CD4-positive, alpha-beta T cell (primary cell): ENCODE data around the gene UCHL5. TPM values are rescaled to one million over a fixed set of nuclear protein-coding genes. Genes with fewer than 3 reads are reported as not detected.

Experiments
- ATAC-seq: fragments of 200-7000 bp; cut with Tn5 transposase; one replicate; pipeline ENCODE4 v1.10.0; 2022; ENCODE audit warnings: mild to moderate bottlenecking; ENCODE audit not compliant: poor library complexity
- CTCF ChIA-PET: fragments of 350-600 bp; sonication (Branson Sonifier 250); formaldehyde crosslinking; loops from one replicate; lab custom pipeline; 2021; ENCODE audit warnings: antibody characterized with exemption, inconsistent platforms; lab: Charles Lee
- POLR2A ChIA-PET: fragments of 350-600 bp; sonication (Branson Sonifier 250); formaldehyde crosslinking; loops from one replicate; lab custom pipeline; 2021; ENCODE audit warnings: antibody characterized with exemption, inconsistent platforms; lab: Charles Lee
- DNase-seq, 14 experiments: peaks; one replicate each; pipeline ENCODE4 v3.0.0-alpha.2; 2013 to 2020; ENCODE audit warnings: mixed read lengths in 2 of 14
- H3K27ac ChIP-seq, 2 donors: one replicate each; pipeline versions ENCODE4 v1.5.1 to v1.7.0; 2013; ENCODE audit warnings: low read length in 2 of 2, low read depth in 1 of 2, mild to moderate bottlenecking in 1 of 2
- H3K27me3 ChIP-seq, 2 experiments: 1 replicate in 1 of 2; 2 replicates in 1 of 2; pipeline versions ENCODE4 v1.6.1 to v1.7.0; 2013; ENCODE audit warnings: low read length in 2 of 2, control low read depth in 1 of 2, mild to moderate bottlenecking in 1 of 2, moderate library complexity in 1 of 2; ENCODE audit not compliant: insufficient read depth in 2 of 2, control insufficient read depth in 1 of 2
- H3K36me3 ChIP-seq: one replicate; pipeline ENCODE4 v1.6.1; 2013; ENCODE audit warnings: low read length, control low read depth; ENCODE audit not compliant: insufficient read depth
- H3K4me1 ChIP-seq: one replicate; pipeline ENCODE4 v1.6.1; 2013; ENCODE audit warnings: low read length, control low read depth; ENCODE audit not compliant: insufficient read depth
- H3K4me3 ChIP-seq: one replicate; pipeline ENCODE4 v1.5.1; 2013; ENCODE audit warnings: mild to moderate bottlenecking, low read length, moderate library complexity
- H3K9me3 ChIP-seq, 2 experiments: 1 replicate in 1 of 2; 2 replicates in 1 of 2; pipeline versions ENCODE4 v1.6.1 to v1.7.0; 2013; ENCODE audit warnings: low read length in 2 of 2, mild to moderate bottlenecking in 2 of 2, control low read depth in 1 of 2, moderate library complexity in 1 of 2; ENCODE audit not compliant: control insufficient read depth in 1 of 2, insufficient read depth in 1 of 2
- H3K27ac Mint-ChIP-seq: one replicate; pipeline ENCODE4 v1.8.0; 2020; ENCODE audit warnings: mixed read lengths
- H3K27me3 Mint-ChIP-seq: one replicate; pipeline ENCODE4 v1.8.0; 2021; ENCODE audit warnings: mixed read lengths
- H3K36me3 Mint-ChIP-seq: one replicate; pipeline ENCODE4 v1.8.0; 2021; ENCODE audit warnings: low read depth, mixed read lengths
- H3K4me1 Mint-ChIP-seq: one replicate; pipeline ENCODE4 v1.8.0; 2021; ENCODE audit warnings: low read depth, mixed read lengths
- H3K4me3 Mint-ChIP-seq: one replicate; pipeline ENCODE4 v1.8.0; 2020; ENCODE audit warnings: mild to moderate bottlenecking, mixed read lengths
- H3K9me3 Mint-ChIP-seq: one replicate; pipeline ENCODE4 v1.8.0; 2020; ENCODE audit warnings: mixed read lengths
- CTCF ChIP-seq: fragments of 200-600 bp; IDR thresholded peaks from one replicate; pipeline ENCODE4 v1.8.0; 2022; ENCODE audit warnings: antibody characterized with exemption, mild to moderate bottlenecking
- intact Hi-C, 2 experiments: fragments of 100-400 bp; cut with DNase I in 1 of 2; cut with micrococcal nuclease in 1 of 2; formaldehyde crosslinking; loops; one replicate each; pipeline versions ENCODE4 v1.15.1 to v1.9.0; 2023 to 2025; cut with DNase I, micrococcal nuclease
- total RNA-seq, 174 experiments: library from RNA in 2 of 174; stranded (reverse) in 2 of 174; gene quantifications; one replicate each; pipeline ENCODE4 v1.2.3 and lab custom pipeline; 2021 to 2026

The UCHL5 gene
- total RNA-seq, 2 experiments from 2014 or later = 16.4 to 19.2 TPM

DNA sequence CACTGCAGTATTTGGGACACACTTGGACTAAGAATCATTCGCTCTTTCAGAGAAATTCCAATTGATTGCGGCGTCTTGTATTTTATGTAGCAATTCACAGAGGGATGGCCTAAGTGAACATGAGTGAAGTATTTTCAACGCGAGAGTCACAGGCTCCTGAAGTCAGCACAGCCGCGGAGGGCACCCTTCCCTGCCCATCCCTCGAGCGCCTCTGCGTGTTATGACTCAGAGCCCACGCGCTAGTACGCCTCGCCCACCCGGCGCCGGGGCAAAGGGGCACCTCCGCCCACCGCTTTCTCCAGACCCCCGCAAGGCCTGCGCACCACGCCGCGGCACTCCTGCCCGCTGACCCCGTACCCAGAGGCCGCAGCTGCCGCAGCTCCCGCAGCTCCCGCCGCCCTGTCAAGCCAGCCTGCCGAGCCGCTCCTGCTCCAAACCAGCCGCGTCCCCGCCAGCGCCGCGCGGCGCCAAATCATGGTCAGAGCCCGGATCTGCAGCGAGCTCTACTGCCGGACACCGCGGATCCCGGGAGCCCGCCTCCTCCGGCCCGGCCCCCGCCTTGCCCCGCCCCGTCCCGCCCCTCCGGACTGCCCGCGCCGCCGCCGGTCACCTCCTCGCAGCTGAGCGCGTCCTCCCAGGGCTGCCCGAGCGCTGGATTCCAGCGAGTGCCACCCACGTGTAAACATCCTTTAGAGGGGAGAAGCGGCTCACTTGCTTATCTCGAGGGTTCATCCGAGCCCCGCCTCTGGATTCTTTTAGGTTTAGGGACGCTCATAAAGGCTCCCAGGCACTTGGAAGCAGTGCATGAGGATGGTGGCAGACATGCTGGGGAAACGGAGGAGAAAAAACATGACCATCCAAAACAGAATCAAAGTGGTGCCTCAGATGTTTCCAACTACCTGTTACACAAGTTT lies 46.0 kb upstream of the UCHL5 start, which contains the start of gene GLRX2:
Gene GLRX2, minus strand, starts transcription at position 508 of the 914 bp plus-strand sequence. Its CDS starts 32 bp downstream, at position 476.
- H3K36me3 ChIP-seq = peaks cover 5% of the 10 kb centered on the region
- peak within 1 kb of the TSS; percentile 85 for H3K27ac Mint-ChIP-seq
- H3K27me3 ChIP-seq = no peaks in the 10 kb centered on the region
- CTCF ChIA-PET = interaction anchor here (1.0 to 1.1 kb wide), 2 partner anchors 16 to 18 kb away, joined by 3 to 4 read pairs; partner anchors contain the start of gene CDC73
- TF ChIP-seq CTCF = no peak
- H3K4me1 ChIP-seq = peaks cover 18% of the 10 kb centered on the region
- ATAC-seq (peak; percentile 95), DNase-seq (peak; percentile 28 to 81 (median 58))
- H3K4me3 Mint-ChIP-seq = peak within 1 kb of the TSS; percentile 96
- H3K36me3 Mint-ChIP-seq = peaks cover 18% of the 10 kb centered on the region
- peaks cover 35% of the 10 kb centered on the region for H3K4me1 Mint-ChIP-seq
- POLR2A ChIA-PET = interaction anchor here (0.7 to 6.1 kb wide), 6 partner anchors 13 to 46 kb away, joined by 3 to 52 read pairs (median 5); partner anchors contain the start of genes CDC73, RO60 and UCHL5
- H3K9me3 ChIP-seq = no peaks in the 10 kb centered on the region
- no peaks in the 10 kb centered on the region for H3K9me3 Mint-ChIP-seq
- H3K27me3 Mint-ChIP-seq = no peaks in the 10 kb centered on the region
- intact Hi-C loops = loop anchor here (1.0 to 5.0 kb wide), 3 partner anchors 16 to 43 kb away; partner anchors contain the start of gene CDC73 (in 1 of the 2)
- peak within 1 kb of the TSS; percentile 22 to 25 for H3K27ac ChIP-seq
- peak within 1 kb of the TSS; percentile 91 for H3K4me3 ChIP-seq

GRCh38 chr1:193104502-193104906 lies 45.3 kb upstream of the UCHL5 start:
- Mint-ChIP-seq H3K27ac (peak overlapping the region; percentile 85), H3K27me3 (no peaks in the 10 kb centered on the region), H3K36me3 (peaks cover 23% of the 10 kb centered on the region), H3K4me3 (peak overlapping the region; percentile 96), H3K9me3 (no peaks in the 10 kb centered on the region), H3K4me1 (peaks cover 35% of the 10 kb centered on the region)
- Histone ChIP-seq H3K36me3 (peaks cover 10% of the 10 kb centered on the region), H3K27me3 (no peaks in the 10 kb centered on the region), H3K4me3 (peak overlapping the region; percentile 91), H3K4me1 (peaks cover 18% of the 10 kb centered on the region), H3K27ac (no peak overlapping the region), H3K9me3 (no peaks in the 10 kb centered on the region)
- POLR2A ChIA-PET = interaction anchor here (0.7 to 6.1 kb wide), 7 partner anchors 14 to 46 kb away, joined by 3 to 52 read pairs (median 4); partner anchors contain the start of genes CDC73, RO60 and UCHL5
- intact Hi-C loops = loop anchor here in 1 of 2 experiments (2.0 to 5.0 kb wide), 2 partner anchors 16 to 42 kb away; no protein-coding TSS in a partner anchor
- ATAC-seq (peak; percentile 22), DNase-seq (peak in 5 of 14 experiments; percentile 12 to 47 (median 35))
- CTCF ChIA-PET = interaction anchor here (1.1 kb wide), 1 partner anchor 17 kb away, joined by 4 read pairs; the partner anchor contains the start of gene CDC73
- no peak for TF ChIP-seq CTCF

DNA sequence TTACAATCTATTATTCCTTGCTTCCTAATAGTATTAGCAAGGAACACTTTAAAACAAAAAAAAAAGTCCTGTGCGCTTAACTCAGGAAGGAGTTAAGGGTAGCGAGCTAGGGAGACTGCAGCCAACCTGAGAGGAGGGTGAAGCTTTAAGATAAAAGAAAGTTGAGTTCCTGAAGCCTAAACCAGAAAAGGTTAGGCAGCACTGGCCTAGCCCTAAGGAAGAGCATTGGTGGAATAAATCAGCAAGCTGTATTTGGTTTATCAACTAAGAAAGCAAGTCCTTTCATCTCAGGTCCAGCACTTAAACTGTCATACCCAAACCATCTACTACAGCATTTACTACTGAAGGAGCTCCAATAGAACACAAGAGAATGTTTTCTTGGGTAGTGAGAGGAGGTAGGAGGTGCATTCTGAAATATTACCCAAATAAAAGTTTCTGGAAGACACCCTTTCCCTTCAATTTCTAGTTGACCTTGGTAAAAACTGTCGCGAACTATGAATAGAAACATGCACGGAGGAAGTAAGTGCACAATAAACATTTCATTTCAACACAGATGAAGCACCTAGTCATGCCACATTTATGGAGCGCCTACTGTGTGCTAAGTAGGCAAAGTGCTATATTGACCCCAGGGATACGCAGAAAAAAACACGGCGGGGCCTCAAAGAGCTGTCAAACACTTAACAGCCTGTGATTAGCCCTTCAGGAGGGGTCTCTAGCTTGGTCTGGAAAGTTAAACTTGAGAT lies 44.8 kb upstream of the UCHL5 start:
- DNase-seq = peak in 1 of 14 experiments; percentile 5
- no peak for TF ChIP-seq CTCF
- Histone ChIP-seq H3K9me3 (no peaks in the 10 kb centered on the region), H3K4me1 (peaks cover 18% of the 10 kb centered on the region), H3K36me3 (peaks cover 16% of the 10 kb centered on the region), H3K27me3 (no peaks in the 10 kb centered on the region), H3K27ac (no peak overlapping the region), H3K4me3 (peak overlapping the region; percentile 91)
- Mint-ChIP-seq H3K9me3 (no peaks in the 10 kb centered on the region), H3K4me1 (peaks cover 35% of the 10 kb centered on the region), H3K27ac (peak overlapping the region; percentile 85), H3K36me3 (peaks cover 29% of the 10 kb centered on the region), H3K4me3 (peak overlapping the region; percentile 96), H3K27me3 (no peaks in the 10 kb centered on the region)
- intact Hi-C loops = loop anchor here in 1 of 2 experiments (2.0 to 5.0 kb wide), 2 partner anchors 17 to 42 kb away; no protein-coding TSS in a partner anchor
- POLR2A ChIA-PET = interaction anchor here (0.7 to 6.1 kb wide), 6 partner anchors 14 to 45 kb away, joined by 3 to 52 read pairs (median 5); partner anchors contain the start of genes CDC73, RO60 and UCHL5
- CTCF ChIA-PET = interaction anchor here (1.1 kb wide), 1 partner anchor 18 kb away, joined by 4 read pairs; the partner anchor contains the start of gene CDC73
- no peak for ATAC-seq
